Stomach (tissue), 4 donors: ENCODE data around the gene MXI1.

Experiments
- CTCF ChIP-seq, 7 experiments: fragments of 450-650 bp in 4 of 7; fragments of 200-600 bp in 3 of 7; sonication (generic) in 3 of 7; IDR thresholded peaks; one replicate each; pipeline ENCODE4 v1.5.1; 2016 to 2019; ENCODE audit warnings: antibody characterized with exemption in 7 of 7, control low read depth in 2 of 7, mild to moderate bottlenecking in 1 of 7
- POLR2A ChIP-seq, 4 donors: fragments of 450-650 bp; IDR thresholded peaks; one replicate each; pipeline ENCODE4 v1.6.1; 2016; ENCODE audit warnings: antibody characterized with exemption in 4 of 4, control low read depth in 2 of 4, mild to moderate bottlenecking in 1 of 4, moderate library complexity in 1 of 4

GRCh38 chr10:110163192-110163773 lies 44.1 kb upstream of the MXI1 start:
- TF ChIP-seq POLR2A (IDR thresholded peaks at IDR 0.05) (no peak), CTCF (IDR thresholded peaks at IDR 0.05) (no peak)
